HepG2 (cell line): Measurements from ENCODE around the gene DST. TPM values are rescaled to one million over a fixed set of nuclear protein-coding genes. Genes with fewer than 3 reads are reported as not detected.

Experiments
- BRCA1 ChIP-seq: sonication (generic); formaldehyde crosslinking; IDR thresholded peaks from 2 replicates; pipeline ENCODE4 v1.4.0; 2020; ENCODE audit warnings: missing genetic modification reagents
- GZF1 ChIP-seq: sonication (generic); formaldehyde crosslinking; IDR thresholded peaks from 2 replicates; pipeline ENCODE4 v1.5.1; 2020; ENCODE audit warnings: mild to moderate bottlenecking, missing genetic modification reagents
- HES4 ChIP-seq: sonication (generic); formaldehyde crosslinking; IDR thresholded peaks from 2 replicates; pipeline ENCODE4 v1.9.0; 2021; ENCODE audit warnings: mild to moderate bottlenecking, missing genetic modification reagents, borderline replicate concordance
- HMG20A ChIP-seq: IDR thresholded peaks from 2 replicates; pipeline ENCODE4 v1.6.1; 2016; ENCODE audit warnings: borderline replicate concordance
- KDM5A ChIP-seq: fragments of 200-600 bp; sonication (generic); IDR thresholded peaks from 2 replicates; pipeline ENCODE4 v1.7.0; 2018; ENCODE audit warnings: antibody characterized with exemption, mild to moderate bottlenecking, low read length, borderline replicate concordance
- NCOA1 ChIP-seq: sonication (generic); formaldehyde crosslinking; IDR thresholded peaks from 2 replicates; pipeline ENCODE4 v1.9.0; 2021; ENCODE audit warnings: missing genetic modification reagents
- NFE2L1 ChIP-seq: sonication (generic); formaldehyde crosslinking; IDR thresholded peaks from 2 replicates; pipeline ENCODE4 v1.4.0; 2020; ENCODE audit warnings: missing genetic modification reagents, mild to moderate bottlenecking, borderline replicate concordance
- NFYC ChIP-seq: IDR thresholded peaks from 2 replicates; pipeline ENCODE4 v1.6.1; 2016; ENCODE audit warnings: missing genetic modification reagents, missing compliant biosample characterization
- NR1H2 ChIP-seq: sonication (generic); formaldehyde crosslinking; IDR thresholded peaks from 2 replicates; pipeline ENCODE4 v1.8.1; 2022; ENCODE audit warnings: low read depth, missing genetic modification reagents, borderline replicate concordance
- NRL ChIP-seq: sonication (generic); formaldehyde crosslinking; IDR thresholded peaks from 2 replicates; pipeline ENCODE4 v1.5.0; 2020; ENCODE audit warnings: missing genetic modification reagents, mild to moderate bottlenecking, moderate library complexity, borderline replicate concordance
- REXO4 ChIP-seq: sonication (generic); formaldehyde crosslinking; IDR thresholded peaks from 2 replicates; pipeline ENCODE4 v1.8.0; 2022; ENCODE audit warnings: missing genetic modification reagents, mild to moderate bottlenecking, borderline replicate concordance
- RFXAP ChIP-seq: sonication (generic); formaldehyde crosslinking; IDR thresholded peaks from 2 replicates; pipeline ENCODE4 v1.4.0; 2020; ENCODE audit warnings: missing genetic modification reagents, borderline replicate concordance
- TRIM22 ChIP-seq: fragments of 450-650 bp; IDR thresholded peaks from 2 replicates; pipeline ENCODE4 v1.6.1; 2017
- ZBTB26 ChIP-seq: IDR thresholded peaks from 2 replicates; pipeline ENCODE4 v1.6.1; 2016; ENCODE audit warnings: missing compliant biosample characterization, missing genetic modification reagents, borderline replicate concordance
- ZBTB37 ChIP-seq: sonication (generic); formaldehyde crosslinking; IDR thresholded peaks from 2 replicates; pipeline ENCODE4 v1.4.0; 2020; ENCODE audit warnings: mild to moderate bottlenecking, missing genetic modification reagents
- ZEB1 ChIP-seq: IDR thresholded peaks from 2 replicates; pipeline ENCODE4 v1.6.1; 2012; ENCODE audit warnings: mild to moderate bottlenecking, low read depth, inconsistent platforms; ENCODE audit not compliant: insufficient replicate concordance
- ZNF512 ChIP-seq: sonication (generic); formaldehyde crosslinking; IDR thresholded peaks from 2 replicates; pipeline ENCODE4 v1.4.0; 2020; ENCODE audit warnings: mild to moderate bottlenecking, missing genetic modification reagents
- ZNF547 ChIP-seq: sonication (generic); formaldehyde crosslinking; IDR thresholded peaks from 2 replicates; pipeline ENCODE4 v1.5.1; 2020; ENCODE audit warnings: mild to moderate bottlenecking, missing genetic modification reagents
- ZNF576 ChIP-seq: sonication (generic); formaldehyde crosslinking; IDR thresholded peaks from 2 replicates; pipeline ENCODE4 v1.4.0; 2020; ENCODE audit warnings: mild to moderate bottlenecking, missing genetic modification reagents
- ZNF691 ChIP-seq: sonication (generic); formaldehyde crosslinking; IDR thresholded peaks from 2 replicates; pipeline ENCODE4 v1.4.0; 2020; ENCODE audit warnings: missing genetic modification reagents, low read depth, mild to moderate bottlenecking, borderline replicate concordance
- ZNF737 ChIP-seq: sonication (generic); formaldehyde crosslinking; IDR thresholded peaks from 2 replicates; pipeline ENCODE4 v1.5.0; 2020; ENCODE audit warnings: missing genetic modification reagents, mild to moderate bottlenecking, borderline replicate concordance
- ZNF772 ChIP-seq: sonication (generic); formaldehyde crosslinking; IDR thresholded peaks from 2 replicates; pipeline ENCODE4 v1.5.0; 2020; ENCODE audit warnings: mild to moderate bottlenecking, missing genetic modification reagents
- ZSCAN29 ChIP-seq: sonication (generic); formaldehyde crosslinking; conservative IDR thresholded peaks from 2 replicates; pipeline ENCODE4 v1.4.0; 2020; ENCODE audit warnings: mild to moderate bottlenecking, missing genetic modification reagents
- polyA plus RNA-seq, 8 experiments: library from polyadenylated mRNA; depleted of rRNA in 3 of 8; stranded (reverse) in 7 of 8; unstranded in 1 of 8; fragments of >200 nt; fragmentation: Illumina TruSeq in 4 of 8; extraction: Trizol in 4 of 8; gene quantifications; 2 replicates each; pipeline versions ENCODE4 v1.2.1 to v1.2.3, GENCODE V29; 2011 to 2016; ENCODE audit warnings: low read depth in 4 of 8, missing spikeins in 1 of 8, mixed read lengths in 1 of 8; ENCODE audit not compliant: insufficient read depth in 1 of 8
- total RNA-seq, 5 experiments: library from RNA; depleted of rRNA; stranded (reverse); fragments of >200 nt; fragmentation: Illumina TruSeq; extraction: Trizol; gene quantifications; 2 replicates each; pipeline ENCODE4 v1.2.3, GENCODE V29; 2016; ENCODE audit warnings: low read depth in 1 of 5

The DST gene
- total and polyA plus RNA-seq, 2 of the 13 experiments (the other 11 are each of a cell fraction or from before 2014, with no cell fraction given): 64.4 to 89.0 TPM

GRCh38 chr6:56683882-56684281 is 41.2 kb upstream of the DST start (continued):
- TF ChIP-seq ZBTB26 (no peak), NCOA1 (CRISPR knock-in tag) (no peak), NFYC (CRISPR knock-in tag) (no peak; the same call in 1 of the 2 replicates), NFE2L1 (CRISPR knock-in tag) (no peak), ZNF737 (CRISPR knock-in tag) (no peak), REXO4 (no peak), ZEB1 (no peak), GZF1 (CRISPR knock-in tag) (no peak), ZNF772 (CRISPR knock-in tag) (0 out of 2 replicates have a peak, but pooled peaks have one; percentile 62), BRCA1 (no peak), HMG20A (CRISPR knock-in tag) (peak; percentile 96), ZNF547 (CRISPR knock-in tag) (no peak), HES4 (CRISPR knock-in tag) (no peak), ZNF576 (CRISPR knock-in tag) (no peak), RFXAP (CRISPR knock-in tag) (no peak), NR1H2 (CRISPR knock-in tag) (no peak), ZSCAN29 (no peak), NRL (no peak), ZBTB37 (CRISPR knock-in tag) (no peak), ZNF512 (CRISPR knock-in tag) (no peak), KDM5A (no peak), TRIM22 (no peak), ZNF691 (no peak)
